Measurements from ENCODE around the gene ADCYAP1R1.

DNA sequence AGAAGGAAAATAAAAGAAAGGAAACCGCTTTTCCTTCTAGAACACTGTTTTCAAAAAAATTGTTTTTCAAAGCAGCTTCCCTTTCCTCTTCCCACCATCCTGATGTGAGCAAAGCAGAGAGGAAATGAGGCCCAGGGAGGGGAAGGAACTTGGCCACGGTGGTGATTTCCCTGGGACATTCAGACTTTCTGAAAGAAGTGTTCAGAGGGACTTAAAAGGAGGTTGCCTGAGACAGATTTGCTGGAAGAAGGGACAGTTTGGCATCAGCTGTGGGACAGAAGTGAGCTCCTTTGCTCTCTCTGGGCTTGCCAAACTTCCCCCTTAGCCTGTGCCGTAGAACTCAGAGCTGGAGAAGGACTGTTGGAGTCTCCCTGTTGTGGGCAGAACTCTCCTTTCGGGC is 30.3 kb downstream of the ADCYAP1R1 start:
- TF ChIP-seq, protein P1, sequence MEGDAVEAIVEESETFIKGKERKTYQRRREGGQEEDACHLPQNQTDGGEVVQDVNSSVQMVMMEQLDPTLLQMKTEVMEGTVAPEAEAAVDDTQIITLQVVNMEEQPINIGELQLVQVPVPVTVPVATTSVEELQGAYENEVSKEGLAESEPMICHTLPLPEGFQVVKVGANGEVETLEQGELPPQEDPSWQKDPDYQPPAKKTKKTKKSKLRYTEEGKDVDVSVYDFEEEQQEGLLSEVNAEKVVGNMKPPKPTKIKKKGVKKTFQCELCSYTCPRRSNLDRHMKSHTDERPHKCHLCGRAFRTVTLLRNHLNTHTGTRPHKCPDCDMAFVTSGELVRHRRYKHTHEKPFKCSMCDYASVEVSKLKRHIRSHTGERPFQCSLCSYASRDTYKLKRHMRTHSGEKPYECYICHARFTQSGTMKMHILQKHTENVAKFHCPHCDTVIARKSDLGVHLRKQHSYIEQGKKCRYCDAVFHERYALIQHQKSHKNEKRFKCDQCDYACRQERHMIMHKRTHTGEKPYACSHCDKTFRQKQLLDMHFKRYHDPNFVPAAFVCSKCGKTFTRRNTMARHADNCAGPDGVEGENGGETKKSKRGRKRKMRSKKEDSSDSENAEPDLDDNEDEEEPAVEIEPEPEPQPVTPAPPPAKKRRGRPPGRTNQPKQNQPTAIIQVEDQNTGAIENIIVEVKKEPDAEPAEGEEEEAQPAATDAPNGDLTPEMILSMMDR (conservative IDR thresholded peaks at IDR 0.05; ENCODE audit: low read length): no peak
- no peak for TF ChIP-seq EZH2phosphoT487 (IDR thresholded peaks at IDR 0.05; ENCODE audit: borderline replicate concordance)
